GM10847 (cell line): Measurements from ENCODE around the gene DNASE2.

Source experiments
- POLR2A ChIP-seq: IDR thresholded peaks from 2 replicates; pipeline ENCODE4 v1.6.1; 2011; ENCODE audit not compliant: insufficient read length; ENCODE audit errors: extremely low read depth

The DNASE2 gene

DNA sequence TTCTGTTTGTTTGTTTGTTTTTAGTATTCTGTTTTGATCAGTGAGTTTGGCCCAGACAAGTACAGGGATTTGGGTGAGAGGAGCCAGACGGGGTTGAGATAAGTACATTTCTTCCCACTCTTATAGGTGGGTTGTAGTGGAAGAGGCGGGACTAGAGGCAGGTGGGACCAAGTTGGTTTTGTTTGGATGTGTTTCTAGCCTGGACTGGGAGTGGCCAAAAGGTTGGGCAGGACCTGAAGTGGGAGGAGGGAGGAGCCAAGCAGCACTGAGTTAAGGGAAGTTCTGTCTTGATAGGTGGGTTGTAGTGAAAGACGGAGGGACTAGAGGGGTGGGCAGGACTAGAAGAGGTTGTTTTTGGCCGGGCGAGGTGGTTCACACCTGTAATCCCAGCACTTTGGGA is 9.0 kb downstream of the DNASE2 start:
- no peak for TF ChIP-seq POLR2A

DNA sequence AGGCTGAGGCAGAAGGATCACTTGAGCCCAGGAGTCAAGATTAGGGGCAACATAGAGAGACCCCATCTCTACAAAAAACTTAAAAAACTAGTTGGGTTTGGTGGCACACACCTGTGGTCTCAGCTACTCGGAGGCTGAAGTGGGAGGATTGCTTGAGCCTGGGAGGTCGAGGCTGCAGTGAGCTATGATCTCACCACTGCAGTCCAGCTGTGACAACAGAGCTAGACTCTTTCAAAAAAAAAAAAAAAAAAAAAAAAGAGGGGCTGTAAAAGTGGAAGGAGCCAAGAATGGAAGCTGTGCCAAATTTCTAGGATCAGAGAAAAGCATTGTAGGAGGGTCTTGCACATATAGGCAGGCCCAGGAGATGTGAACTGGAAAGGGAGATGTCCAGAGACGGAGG is 9.6 kb downstream of the DNASE2 start:
- no peak for TF ChIP-seq POLR2A

DNA sequence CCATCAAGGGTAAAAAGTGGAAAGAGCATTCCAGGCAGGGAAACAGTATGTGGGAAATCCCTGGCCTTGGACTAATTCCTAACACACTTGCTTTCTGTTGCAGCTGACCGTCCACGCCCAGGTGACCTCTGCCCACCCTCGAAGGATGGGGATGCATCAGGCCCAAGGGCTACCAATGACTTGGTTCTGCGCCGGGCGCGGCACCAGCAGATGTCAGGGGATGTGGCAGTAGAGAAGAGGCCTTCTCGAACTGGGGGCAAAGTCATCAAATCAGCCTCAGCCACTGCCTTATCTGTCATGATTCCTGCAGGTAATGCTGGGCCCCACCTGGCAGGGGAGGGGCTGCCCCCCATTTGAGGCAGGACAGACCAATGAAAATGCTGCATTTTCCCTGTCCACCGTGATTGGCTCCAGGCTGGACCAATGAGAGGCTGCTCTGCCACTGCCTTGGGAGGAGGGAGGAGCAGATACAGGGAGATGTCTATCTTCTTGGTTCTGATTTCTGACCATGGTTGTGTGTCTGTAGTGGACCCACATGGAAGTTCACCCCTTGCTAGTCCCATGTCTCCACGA is 12.6 kb downstream of the DNASE2 start:
- no peak for TF ChIP-seq POLR2A

DNA sequence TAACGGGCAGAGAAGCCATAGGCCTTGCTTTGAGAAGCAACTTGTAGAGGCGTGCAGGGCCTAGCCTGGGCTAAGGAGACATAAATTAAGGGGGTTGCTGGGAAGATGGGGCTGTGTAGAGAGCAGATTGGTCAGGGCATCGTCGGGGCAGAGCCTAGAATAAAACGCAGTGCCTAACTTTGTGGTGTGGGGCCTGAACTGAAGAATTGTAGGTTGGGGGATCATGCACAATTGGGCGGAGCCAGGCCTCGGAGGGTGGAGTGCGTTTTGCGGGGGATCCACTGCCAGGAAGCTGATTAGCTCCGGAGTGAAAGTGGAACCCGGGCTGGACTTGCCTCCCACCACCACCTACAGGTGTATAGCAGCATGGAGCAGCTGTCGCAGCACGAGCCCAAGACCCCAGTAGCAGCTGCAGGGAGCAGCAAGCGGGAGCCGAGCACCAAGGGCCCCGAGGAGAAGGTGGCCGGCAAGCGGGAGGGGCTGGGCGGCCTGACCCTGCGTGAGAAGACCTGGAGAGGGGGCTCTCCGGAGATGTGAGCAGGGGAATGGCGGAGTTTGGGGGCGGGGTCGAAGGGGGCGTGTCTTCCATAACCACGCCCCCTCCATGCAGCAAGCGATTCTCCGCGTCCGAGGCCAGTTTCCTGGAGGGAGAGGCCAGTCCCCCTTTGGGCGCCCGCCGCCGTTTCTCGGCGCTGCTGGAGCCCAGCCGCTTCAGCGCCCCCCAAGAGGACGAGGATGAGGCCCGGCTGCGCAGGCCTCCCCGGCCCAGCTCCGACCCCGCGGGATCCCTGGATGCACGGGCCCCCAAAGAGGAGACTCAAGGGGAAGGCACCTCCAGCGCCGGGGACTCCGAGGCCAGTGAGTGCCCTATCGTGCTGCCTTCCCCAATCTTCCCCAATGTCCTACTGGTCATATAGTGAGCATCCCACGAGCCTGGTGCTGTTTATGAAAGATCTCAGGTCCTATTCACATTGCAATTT is 13.8 kb downstream of the DNASE2 start:
- peak; percentile 23 for TF ChIP-seq POLR2A

DNA sequence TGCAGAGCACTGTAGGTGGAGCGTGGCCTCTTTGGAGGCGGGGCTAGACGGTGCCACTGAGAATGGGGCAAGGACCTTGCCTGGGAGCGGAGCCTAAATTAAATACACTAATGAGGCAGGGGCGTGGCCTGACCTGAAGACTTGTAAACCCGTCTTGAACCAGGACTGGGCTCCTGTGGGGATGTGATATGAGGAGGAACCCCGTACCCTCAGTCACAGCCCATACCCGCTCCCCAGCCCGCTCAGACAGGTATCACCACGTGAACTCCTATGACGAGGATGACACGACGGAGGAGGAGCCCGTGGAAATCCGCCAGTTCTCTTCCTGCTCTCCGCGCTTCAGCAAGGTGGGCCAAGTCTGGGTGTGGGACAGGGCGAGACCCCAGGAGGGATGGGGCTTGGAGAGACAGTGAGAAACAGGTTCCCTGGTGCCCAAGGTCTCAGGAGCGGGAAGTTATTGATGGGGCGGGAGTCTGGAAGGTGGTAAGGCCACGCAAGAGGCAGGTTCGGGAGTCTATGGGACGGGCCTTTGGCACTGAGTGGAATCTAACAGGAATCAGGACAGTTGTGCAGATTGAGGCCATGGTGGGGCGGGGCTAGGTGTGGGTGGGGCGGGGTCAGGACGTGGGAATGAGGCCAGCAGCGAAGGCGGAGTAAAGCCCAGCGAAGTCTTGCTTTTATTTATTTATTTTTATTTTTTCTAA is 14.7 kb downstream of the DNASE2 start:
- no peak for TF ChIP-seq POLR2A

DNA sequence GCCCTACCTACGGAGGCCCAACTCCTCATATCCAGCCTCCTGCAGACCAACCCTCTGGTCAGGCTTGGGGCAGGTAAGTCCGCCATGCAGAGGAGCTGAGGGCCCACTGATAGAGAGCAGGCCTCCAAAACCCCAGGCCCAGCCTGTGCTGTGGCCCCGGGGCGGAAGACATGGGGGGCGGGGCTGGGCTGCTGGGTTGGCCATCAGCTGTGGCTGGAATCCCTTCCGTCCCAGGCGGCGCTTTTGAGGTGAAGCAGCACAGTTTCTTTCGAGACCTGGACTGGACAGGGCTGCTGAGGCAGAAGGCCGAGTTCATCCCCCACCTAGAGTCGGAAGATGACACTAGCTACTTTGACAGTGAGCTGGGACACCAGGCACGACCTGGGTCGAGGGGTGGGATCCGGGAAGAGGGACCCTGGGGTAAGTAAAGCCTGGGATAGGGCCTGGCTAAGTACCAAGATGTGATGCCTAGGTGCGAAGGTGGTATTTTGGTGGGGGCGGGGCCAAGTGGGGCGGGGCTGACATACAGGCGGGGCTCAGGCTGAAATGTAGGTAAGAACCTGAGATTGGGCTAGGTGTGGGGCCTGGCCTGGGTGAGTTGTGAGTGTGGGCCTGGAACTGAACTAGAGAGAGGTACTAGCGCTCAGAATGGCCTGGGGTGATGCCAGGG is 15.4 kb downstream of the DNASE2 start:
- no peak for TF ChIP-seq POLR2A

DNA sequence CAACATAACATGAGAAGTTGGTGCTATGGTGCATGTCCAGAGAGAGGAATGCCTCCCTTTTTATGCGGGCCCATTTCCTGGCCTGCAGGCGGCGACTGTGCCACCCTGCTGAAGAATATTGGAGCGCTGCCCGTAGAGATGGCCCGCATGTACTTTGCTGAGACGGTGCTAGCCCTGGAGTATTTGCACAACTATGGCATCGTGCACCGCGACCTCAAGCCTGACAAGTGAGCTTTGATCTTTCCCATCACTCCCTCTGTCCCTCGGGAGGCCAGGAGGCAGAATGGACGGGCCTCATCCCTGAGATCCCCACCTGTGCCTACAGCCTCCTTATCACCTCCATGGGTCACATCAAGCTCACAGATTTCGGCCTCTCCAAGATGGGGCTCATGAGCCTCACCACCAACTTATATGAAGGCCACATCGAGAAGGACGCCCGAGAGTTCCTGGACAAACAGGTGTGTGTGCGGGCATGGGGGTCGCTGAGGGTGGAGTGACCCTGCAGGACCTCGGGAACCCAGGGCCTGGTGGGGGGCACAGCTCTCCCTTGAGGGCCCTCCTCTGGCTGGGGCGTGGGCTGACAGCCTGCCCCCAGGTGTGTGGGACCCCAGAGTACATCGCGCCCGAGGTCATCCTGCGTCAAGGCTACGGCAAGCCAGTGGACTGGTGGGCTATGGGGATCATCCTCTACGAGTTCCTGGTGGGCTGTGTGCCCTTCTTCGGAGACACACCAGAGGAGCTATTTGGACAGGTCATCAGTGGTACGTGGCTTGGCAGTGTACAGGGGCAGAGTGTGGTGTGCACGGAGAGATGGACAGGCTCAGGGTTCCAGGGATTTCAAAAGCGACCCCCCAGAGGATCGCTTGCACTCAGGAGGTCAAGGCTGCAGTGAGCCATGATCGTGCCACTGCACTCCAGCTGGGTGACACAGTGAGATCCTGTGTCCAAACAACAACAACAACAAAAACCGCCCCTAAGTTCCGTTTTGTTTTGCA is 16.2 kb downstream of the DNASE2 start:
- TF ChIP-seq POLR2A = no peak

DNA sequence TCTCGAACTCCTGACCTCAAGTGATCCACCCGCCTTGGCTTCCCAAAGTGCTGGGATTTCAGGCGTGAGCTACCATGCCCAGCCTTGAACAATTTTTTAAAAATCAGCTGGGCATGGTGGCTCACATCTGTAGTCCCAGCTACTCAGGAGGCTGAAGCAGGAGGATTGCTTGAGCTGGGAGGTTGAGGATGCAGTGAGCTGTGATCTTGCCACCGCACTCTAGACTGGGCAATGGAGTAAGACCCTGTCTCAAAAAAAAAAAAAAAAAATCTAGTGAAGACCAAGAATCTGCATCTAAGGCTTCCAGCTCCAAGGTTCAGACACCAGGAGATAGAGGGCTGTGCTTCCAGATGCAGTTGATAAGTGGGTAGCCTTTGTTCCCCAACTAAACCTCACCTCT is 17.1 kb downstream of the DNASE2 start:
- TF ChIP-seq POLR2A = no peak

DNA sequence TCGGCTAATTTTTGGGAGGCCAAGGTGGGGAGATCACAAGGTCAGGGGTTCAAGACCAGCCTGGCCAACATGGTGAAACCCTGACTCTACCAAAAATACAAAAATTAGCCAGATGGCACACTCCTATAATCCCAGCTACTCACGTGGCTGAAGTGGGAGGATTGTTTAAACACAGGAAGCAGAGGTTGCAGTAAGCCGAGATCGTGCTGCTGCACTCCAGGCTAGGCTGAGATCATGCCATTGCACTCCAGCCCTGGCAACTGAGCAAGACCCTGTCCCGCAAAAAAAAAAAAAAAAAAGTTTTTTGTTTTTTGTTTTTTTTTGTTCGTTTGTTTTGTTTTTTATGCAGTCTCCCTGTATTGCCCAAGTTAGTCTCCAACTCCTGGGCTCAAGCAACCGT is 21.7 kb downstream of the DNASE2 start:
- TF ChIP-seq POLR2A = no peak

DNA sequence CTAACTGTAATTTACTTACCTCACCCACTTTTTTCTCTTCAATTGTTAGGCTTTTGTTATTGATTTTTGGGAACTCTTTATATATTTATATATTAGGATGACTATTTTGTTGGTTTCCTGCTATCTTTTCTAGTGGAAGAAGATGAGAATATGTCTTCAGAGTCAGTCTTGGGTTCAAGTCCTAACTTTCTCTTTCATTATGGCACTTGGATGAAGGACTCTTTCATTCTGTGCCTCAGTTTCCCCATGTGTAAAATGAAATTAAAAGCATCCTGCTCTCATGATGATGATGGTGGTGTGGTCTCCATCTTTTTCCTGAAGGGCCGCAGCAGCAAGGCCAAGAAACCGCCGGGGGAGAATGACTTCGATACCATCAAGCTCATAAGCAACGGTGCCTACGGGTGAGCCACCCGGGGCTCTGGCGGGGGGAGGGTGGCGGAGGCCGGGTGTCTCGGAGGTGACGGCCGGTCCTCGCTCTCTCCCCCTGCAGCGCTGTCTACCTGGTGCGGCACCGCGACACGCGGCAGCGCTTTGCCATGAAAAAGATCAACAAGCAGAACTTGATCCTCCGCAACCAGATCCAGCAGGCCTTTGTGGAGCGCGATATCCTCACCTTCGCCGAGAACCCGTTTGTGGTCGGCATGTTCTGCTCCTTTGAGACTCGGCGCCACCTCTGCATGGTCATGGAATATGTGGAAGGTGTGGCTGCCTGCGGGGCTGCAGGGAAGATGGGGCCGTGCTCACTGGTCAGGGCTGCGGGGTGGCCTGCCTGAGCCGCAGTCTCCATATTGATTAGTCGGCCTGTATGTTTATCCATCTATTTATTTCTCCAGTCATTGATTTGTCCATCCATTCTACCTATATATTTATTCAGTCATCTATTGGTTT is 23.0 kb downstream of the DNASE2 start:
- TF ChIP-seq POLR2A = no peak

DNA sequence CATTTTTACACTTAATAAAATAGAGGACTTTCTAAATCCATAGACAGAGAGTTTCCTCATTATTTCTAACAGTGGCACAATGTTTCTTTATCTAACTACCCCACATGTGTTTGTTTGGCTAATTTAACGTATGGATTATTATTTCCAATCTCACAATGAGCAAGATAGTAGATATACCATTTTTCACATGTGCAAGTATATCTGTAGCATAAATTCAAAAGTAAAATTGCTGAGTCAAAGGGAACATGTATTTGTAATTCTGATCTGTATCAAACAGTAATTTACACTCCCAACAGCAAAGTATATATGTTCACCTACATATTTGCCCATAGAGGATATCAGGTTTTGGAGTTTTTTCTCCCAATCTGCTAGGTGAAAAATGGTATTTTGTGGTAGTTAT is 24.6 kb downstream of the DNASE2 start:
- TF ChIP-seq POLR2A = no peak

DNA sequence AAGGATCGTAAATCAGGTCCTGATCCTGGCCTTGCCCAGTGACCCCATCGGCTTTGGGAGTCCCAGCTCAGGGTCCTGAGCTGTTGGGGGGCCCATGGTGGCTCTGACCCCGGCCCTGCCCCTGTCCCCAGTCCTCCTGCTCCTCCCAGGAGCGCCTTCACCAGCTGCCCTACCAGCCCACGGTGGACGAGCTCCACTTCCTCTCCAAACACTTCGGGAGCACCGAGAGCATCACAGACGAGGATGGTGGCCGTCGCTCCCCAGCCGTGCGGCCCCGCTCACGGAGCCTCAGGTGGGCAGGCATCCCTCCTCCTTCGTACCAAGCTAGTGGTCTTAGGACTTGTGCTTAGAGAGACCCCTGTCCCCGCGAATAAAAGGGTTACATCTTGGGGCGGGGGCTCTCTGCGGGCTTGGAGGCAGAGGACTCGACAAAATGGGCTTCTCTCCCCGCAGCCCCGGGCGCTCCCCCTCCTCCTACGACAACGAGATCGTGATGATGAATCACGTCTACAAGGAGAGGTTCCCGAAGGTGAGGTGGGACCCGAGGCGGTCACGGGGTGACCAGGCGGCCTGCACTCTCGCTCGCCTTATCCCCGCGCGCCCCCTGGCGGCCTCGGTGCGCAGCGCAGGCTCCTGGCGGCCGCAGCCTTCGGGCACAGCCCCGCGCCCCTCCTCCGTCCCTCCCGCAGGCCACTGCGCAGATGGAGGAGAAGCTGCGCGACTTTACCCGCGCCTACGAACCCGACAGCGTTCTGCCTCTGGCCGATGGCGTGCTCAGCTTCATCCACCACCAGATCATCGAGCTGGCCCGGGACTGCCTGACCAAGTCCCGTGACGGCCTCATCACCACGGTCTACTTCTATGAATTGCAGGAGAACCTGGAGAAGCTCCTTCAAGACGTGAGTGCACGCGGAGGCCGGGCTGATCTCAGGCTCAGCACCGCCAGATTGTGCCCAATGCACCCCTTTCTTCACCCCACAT is 33.8 kb downstream of the DNASE2 start:
- no peak for TF ChIP-seq POLR2A
